ENCODE data around the gene GATD1.

Gene GATD1

GRCh38 chr11:724778-725386 is 52.4 kb downstream of the GATD1 start:
- no peak for DNase-seq

DNA sequence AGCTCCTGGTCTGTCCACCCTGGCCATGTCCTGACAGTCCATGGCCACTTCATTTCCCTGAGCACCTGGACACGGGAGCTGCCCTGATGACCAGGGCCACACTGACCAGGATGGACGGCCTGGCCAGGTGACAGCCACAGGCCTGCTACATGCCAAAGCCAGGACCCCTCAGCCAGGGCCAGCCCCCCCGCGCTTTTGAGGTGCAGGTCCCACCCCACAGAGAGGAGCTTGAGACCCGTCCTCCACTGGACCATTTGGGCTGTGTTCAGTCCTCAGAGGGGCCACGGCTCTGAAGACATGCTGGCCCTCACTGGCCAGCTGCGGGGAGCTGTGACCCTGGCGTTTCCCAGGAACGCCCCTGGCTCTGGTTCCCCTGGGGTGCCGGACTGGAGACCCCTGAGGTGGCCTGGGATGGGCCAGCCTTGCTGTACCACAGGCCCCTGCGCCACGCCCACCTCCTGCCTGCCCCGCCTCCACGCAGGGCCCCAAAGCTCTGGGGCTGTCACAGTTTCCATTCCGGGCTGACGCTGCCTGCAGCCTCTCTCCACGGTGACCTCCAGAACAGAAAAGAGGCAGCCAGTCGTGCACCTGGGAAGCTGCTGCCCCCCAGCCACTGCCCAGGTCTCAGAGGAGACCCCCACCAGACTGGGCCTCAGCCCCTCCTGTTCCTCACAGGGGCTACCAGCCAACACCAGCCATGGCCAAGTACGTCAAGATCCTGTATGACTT is 53.1 kb downstream of the GATD1 start:
- no peak for DNase-seq

DNA sequence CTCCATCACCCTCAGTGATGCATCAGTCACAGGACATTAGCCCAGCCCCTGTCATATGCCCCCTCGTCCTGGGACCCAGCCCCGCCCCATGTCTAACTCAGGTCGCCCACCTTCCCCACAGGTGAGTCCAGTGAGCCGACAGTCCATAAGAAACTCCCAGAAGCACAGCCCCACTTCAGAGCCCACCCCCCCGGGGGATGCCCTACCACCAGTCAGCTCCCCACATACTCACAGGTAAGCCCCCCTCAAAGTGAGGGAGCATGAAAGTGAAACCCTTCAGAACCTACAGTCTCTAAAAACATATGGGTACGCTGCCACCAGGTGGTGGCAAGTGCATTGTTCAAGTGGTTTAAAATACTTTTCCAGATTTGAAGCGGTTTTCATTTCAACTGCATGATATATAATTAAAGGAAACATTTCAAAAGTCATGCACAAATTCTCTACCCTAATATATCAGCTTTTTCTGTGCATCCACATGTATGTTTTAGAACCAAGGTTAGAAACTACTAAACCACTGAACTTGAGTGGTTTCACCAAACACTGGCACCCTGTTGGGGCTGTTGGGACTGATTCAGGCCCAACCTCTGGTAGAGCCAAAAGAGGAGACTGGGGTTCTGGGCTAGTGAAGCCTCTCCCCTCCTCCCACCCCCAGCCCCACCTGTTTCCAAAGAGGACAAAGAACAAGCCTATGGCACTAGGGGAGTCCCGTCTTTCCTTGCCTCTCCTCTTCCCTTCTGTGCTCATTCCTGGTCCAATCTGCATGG is 54.0 kb downstream of the GATD1 start:
- peak; percentile 48 to 53 for DNase-seq

GRCh38 chr11:722346-722811 is 54.9 kb downstream of the GATD1 start:
- no peak for DNase-seq

GRCh38 chr11:721741-722345 is 55.4 kb downstream of the GATD1 start:
- DNase-seq = peak; percentile 57

DNA sequence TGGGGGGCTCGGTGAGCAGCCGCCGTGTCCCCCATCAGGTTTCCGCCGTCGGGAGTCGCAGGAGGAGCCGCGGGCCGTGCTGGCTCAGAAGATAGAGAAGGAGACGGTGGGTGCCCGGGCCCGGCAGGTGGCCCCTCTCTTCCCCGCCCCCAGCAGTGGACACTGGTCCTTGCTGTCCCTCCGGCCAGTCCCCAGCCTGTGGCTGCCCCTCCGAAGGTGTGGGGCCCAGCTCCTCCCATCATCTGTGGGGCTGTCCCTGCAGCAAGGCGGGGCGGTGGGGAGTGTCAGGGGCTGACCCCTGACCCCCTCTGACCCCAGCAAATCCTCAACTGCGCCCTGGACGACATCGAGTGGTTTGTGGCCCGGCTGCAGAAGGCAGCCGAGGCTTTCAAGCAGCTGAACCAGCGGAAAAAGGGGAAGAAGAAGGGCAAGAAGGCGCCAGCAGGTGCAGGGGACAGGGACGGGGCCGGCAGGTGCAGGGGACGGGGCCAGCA is 56.0 kb downstream of the GATD1 start:
- DNase-seq = no peak

- DNase-seq = peak; percentile 29 to 66
These were observed 56.5 kb downstream of the GATD1 start for GRCh38 chr11:720642-721246.

DNA sequence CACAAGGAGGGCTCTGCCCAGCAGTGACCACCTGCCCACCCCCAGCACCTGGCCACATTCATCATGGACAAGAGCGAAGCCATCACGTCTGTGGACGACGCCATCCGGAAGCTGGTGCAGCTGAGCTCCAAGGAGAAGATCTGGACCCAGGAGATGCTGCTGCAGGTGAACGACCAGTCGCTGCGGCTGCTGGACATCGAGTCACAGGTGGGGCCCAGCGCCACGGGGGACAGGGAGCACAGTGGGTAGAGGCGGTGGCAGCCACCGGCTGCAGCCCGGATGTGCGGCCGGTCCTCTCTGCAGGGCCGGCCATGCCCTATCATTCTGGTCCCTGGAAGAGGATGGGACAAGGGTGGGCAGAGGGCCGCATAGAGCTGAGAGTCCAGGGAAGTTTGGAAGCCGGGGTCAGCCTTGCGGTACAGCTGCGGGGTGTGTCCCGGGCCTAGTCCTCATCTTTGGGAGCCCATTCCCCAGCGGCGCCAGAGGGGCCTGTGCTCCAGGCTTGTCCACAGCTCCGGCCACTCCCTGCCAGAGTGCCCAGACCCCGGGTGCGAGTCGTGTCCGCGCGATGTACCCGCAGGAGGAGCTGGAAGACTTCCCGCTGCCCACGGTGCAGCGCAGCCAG is 57.2 kb downstream of the GATD1 start:
- DNase-seq = no peak

DNA sequence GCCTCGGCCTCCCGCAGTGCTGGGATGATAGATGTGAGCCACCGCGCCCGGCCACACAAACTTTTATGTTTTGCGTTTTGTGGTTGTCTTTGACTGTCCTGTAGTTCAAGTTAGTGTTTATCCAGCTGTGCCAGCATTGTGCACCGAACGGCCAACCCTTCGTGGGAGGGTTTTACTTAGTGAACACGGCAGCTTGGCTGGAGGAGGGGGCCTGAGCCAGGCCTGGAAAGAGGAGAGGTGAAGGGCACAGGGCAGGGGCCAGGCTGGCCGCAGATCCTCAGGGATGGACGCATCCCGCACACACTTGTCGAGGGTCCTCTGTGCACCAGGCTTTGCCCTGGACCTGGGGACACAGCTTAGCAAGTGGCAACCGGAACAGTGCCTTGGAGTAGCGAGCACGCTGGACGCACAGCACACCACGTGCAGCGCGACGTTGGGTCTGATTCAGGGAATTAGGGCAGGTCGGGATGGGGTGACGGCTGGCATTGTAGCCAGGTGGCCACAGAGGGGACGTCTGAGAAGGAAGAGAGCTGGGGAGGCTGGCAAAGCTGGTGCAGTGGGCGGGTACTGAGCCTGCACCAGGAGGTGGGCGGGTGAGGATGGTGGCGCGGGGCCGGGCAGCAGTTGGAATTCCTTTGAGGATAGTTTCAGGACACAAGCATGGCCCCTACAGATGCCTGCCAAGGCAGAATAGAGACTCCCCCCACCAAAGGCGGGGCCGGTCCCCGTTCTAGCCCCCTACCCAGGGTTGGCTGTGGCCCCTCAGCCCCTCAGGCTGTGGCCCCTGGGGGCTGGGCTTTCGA is 57.9 kb downstream of the GATD1 start:
- DNase-seq = no peak
